Fibroblast of lung (primary cell): Measurements from ENCODE around the gene LITAF. TPM values are rescaled to one million over a fixed set of nuclear protein-coding genes. Genes with fewer than 3 reads are reported as not detected.

ENCODE experiments used
- DNase-seq, 2 donors: peaks; one replicate each; pipeline versions ENCODE4 v3.0.0 to v3.0.0-alpha.2; 2010; ENCODE audit warnings: low read depth in 2 of 2
- H2AFZ ChIP-seq: 2 replicates; pipeline ENCODE4 v1.5.1; 2012; ENCODE audit warnings: low read length, control low read depth, inconsistent platforms
- H3K27ac ChIP-seq: 2 replicates; pipeline ENCODE4 v1.5.1; 2011; ENCODE audit warnings: low read length, control low read depth; ENCODE audit not compliant: insufficient read depth
- H3K27me3 ChIP-seq: 2 replicates; pipeline ENCODE4 v1.5.1; 2011; ENCODE audit warnings: mild to moderate bottlenecking, low read length; ENCODE audit not compliant: control insufficient read depth, insufficient read depth
- H3K36me3 ChIP-seq: 2 replicates; pipeline ENCODE4 v1.5.1; 2011; ENCODE audit warnings: low read length; ENCODE audit not compliant: control insufficient read depth, insufficient read depth
- H3K4me1 ChIP-seq: 2 replicates; pipeline ENCODE4 v1.5.1; 2011; ENCODE audit warnings: low read length; ENCODE audit not compliant: control insufficient read depth, insufficient read depth; ENCODE audit errors: extremely low read depth
- H3K4me2 ChIP-seq: 2 replicates; pipeline ENCODE4 v1.5.1; 2011; ENCODE audit warnings: low read length, control low read depth; ENCODE audit not compliant: insufficient read depth; ENCODE audit errors: extremely low read depth
- H3K4me3 ChIP-seq, 4 experiments: fragments of 200-600 bp in 1 of 4; sonication (generic) in 1 of 4; replicated peaks in 1 of 4; 2 replicates each; pipeline ENCODE4 v1.5.1; 2011 to 2016; ENCODE audit warnings: low read length in 4 of 4, low read depth in 3 of 4, mild to moderate bottlenecking in 3 of 4, control low read depth in 2 of 4, inconsistent platforms in 1 of 4, mixed read lengths in 1 of 4; ENCODE audit not compliant: insufficient read depth in 1 of 4; ENCODE audit errors: control extremely low read depth in 1 of 4
- H3K79me2 ChIP-seq: 2 replicates; pipeline ENCODE4 v1.5.1; 2012; ENCODE audit warnings: mild to moderate bottlenecking, low read length, inconsistent platforms; ENCODE audit not compliant: control insufficient read depth, insufficient read depth
- H3K9ac ChIP-seq: 2 replicates; pipeline ENCODE4 v1.5.1; 2011; ENCODE audit warnings: mild to moderate bottlenecking, low read length, control low read depth; ENCODE audit not compliant: insufficient read depth
- H3K9me3 ChIP-seq: 2 replicates; pipeline ENCODE4 v1.5.1; 2012; ENCODE audit warnings: low read depth, low read length; ENCODE audit not compliant: control insufficient read depth, insufficient read depth
- H4K20me1 ChIP-seq: 2 replicates; pipeline ENCODE4 v1.5.1; 2011; ENCODE audit warnings: low read length; ENCODE audit not compliant: control insufficient read depth, insufficient read depth; ENCODE audit errors: extremely low read depth
- CTCF ChIP-seq, 2 donors: IDR thresholded peaks in 1 of 2; conservative IDR thresholded peaks in 1 of 2; 1 replicate in 1 of 2; 2 replicates in 1 of 2; pipeline ENCODE4 v1.5.1; 2011 to 2012; ENCODE audit warnings: low read length in 2 of 2, control low read depth in 1 of 2, inconsistent platforms in 1 of 2, low read depth in 1 of 2, mild to moderate bottlenecking in 1 of 2
- EZH2 ChIP-seq: IDR thresholded peaks from 2 replicates; pipeline ENCODE4 v1.5.1; 2012; ENCODE audit warnings: low read length, control low read depth, mild to moderate bottlenecking; ENCODE audit errors: missing control alignments
- polyA plus RNA-seq, 2 donors: library from polyadenylated mRNA; depleted of rRNA in 1 of 2; stranded (reverse) in 1 of 2; unstranded in 1 of 2; fragments of >200 nt; gene quantifications; 2 replicates each; pipeline ENCODE4 v1.2.1, GENCODE V29; 2011 to 2012; ENCODE audit warnings: missing spikeins in 1 of 2
- total RNA-seq: library from RNA; depleted of rRNA; stranded (reverse); fragments of >200 nt; gene quantifications from 2 replicates; pipeline ENCODE4 v1.2.1, GENCODE V29; 2014

LITAF gene
- total and polyA plus RNA-seq, 2 donors (not counting 1 experiment from before 2014, with no cell fraction given), result 79.6 to 162 TPM

GRCh38 chr16:11575223-11575589 lies 11.5 kb downstream of the LITAF start:
- H3K9ac ChIP-seq, result no peak overlapping the region
- H3K79me2 ChIP-seq, result peaks cover 43% of the 10 kb centered on the region
- H4K20me1 ChIP-seq, result no peaks in the 10 kb centered on the region
- H2AFZ ChIP-seq, result no peak overlapping the region
- H3K27me3 ChIP-seq, result no peaks in the 10 kb centered on the region
- H3K27ac ChIP-seq, result no peak overlapping the region
- no peaks in the 10 kb centered on the region for H3K36me3 ChIP-seq
- peaks cover 2% of the 10 kb centered on the region for H3K4me1 ChIP-seq
- H3K9me3 ChIP-seq, result no peaks in the 10 kb centered on the region
- H3K4me2 ChIP-seq, result no peak overlapping the region
- TF ChIP-seq EZH2, result no peak
- TF ChIP-seq CTCF (conservative IDR thresholded peaks at IDR 0.05 in 1 of 2, IDR thresholded peaks at IDR 0.05 in 1 of 2; ENCODE audit: low read depth in 1 of 2, low read length in 2 of 2), result no peak
- no peak overlapping the region for H3K4me3 ChIP-seq
- no peak for DNase-seq

- H2AFZ ChIP-seq, result no peak overlapping the region
- peaks cover 2% of the 10 kb centered on the region for H3K4me1 ChIP-seq
- H3K27me3 ChIP-seq, result no peaks in the 10 kb centered on the region
- no peak overlapping the region for H3K4me2 ChIP-seq
- H3K36me3 ChIP-seq, result no peaks in the 10 kb centered on the region
- no peak for TF ChIP-seq EZH2
- no peak for TF ChIP-seq CTCF (conservative IDR thresholded peaks at IDR 0.05 in 1 of 2, IDR thresholded peaks at IDR 0.05 in 1 of 2; ENCODE audit: low read depth in 1 of 2, low read length in 2 of 2)
- H3K4me3 ChIP-seq, result no peak overlapping the region
- DNase-seq, result no peak
- H3K9ac ChIP-seq, result no peak overlapping the region
- peaks cover 39% of the 10 kb centered on the region for H3K79me2 ChIP-seq
- H4K20me1 ChIP-seq, result no peaks in the 10 kb centered on the region
- H3K9me3 ChIP-seq, result no peaks in the 10 kb centered on the region
- no peak overlapping the region for H3K27ac ChIP-seq
Measured at GRCh38 chr16:11572301-11572995, 14.3 kb downstream of the LITAF start.

GRCh38 chr16:11571549-11571948 lies 15.2 kb downstream of the LITAF start:
- no peak for DNase-seq
- Histone ChIP-seq H3K79me2 (peaks cover 35% of the 10 kb centered on the region), H3K27ac (no peak overlapping the region), H3K36me3 (no peaks in the 10 kb centered on the region), H3K4me1 (peaks cover 2% of the 10 kb centered on the region), H3K9me3 (no peaks in the 10 kb centered on the region), H4K20me1 (no peaks in the 10 kb centered on the region), H3K4me3 (no peak overlapping the region), H3K27me3 (no peaks in the 10 kb centered on the region), H3K9ac (no peak overlapping the region), H3K4me2 (no peak overlapping the region), H2AFZ (no peak overlapping the region)
- TF ChIP-seq EZH2, result no peak
- TF ChIP-seq CTCF (conservative IDR thresholded peaks at IDR 0.05 in 1 of 2, IDR thresholded peaks at IDR 0.05 in 1 of 2; ENCODE audit: low read depth in 1 of 2, low read length in 2 of 2), result no peak
